Stimulated activated CD4-positive, alpha-beta T cell treated with anti-CD3 and anti-CD28 coated beads, TNF-alpha, amount 100 ng/mL, for 48 hours (primary cell): ENCODE data around the gene THNSL1.

ENCODE experiments used
- DNase-seq, 3 donors: peaks; one replicate each; pipeline ENCODE4 v3.0.0-alpha.2; 2020; ENCODE audit warnings: low read depth in 3 of 3

Gene THNSL1

GRCh38 chr10:25057886-25058285 lies 41.5 kb downstream of the THNSL1 start:
- DNase-seq: no peak

- no peak for DNase-seq
Measured at GRCh38 chr10:25059990-25060389, 43.6 kb downstream of the THNSL1 start.

- no peak for DNase-seq
Measured at GRCh38 chr10:25061125-25061524, 44.7 kb downstream of the THNSL1 start.

- no peak for DNase-seq
Measured at GRCh38 chr10:25061711-25062449, 45.5 kb downstream of the THNSL1 start.

- DNase-seq: no peak
Measured at GRCh38 chr10:25063157-25063556, 46.7 kb downstream of the THNSL1 start.

GRCh38 chr10:25063644-25064043 lies 47.2 kb downstream of the THNSL1 start:
- DNase-seq: no peak

GRCh38 chr10:25064401-25064800 lies 48.0 kb downstream of the THNSL1 start:
- no peak for DNase-seq

- no peak for DNase-seq
Measured at GRCh38 chr10:25065761-25066476, 49.5 kb downstream of the THNSL1 start.

- no peak for DNase-seq
Measured at GRCh38 chr10:25068152-25069058, 52.0 kb downstream of the THNSL1 start.

GRCh38 chr10:25071227-25071626 lies 54.8 kb downstream of the THNSL1 start:
- no peak for DNase-seq

- no peak for DNase-seq
Measured at GRCh38 chr10:25072786-25073185, 56.4 kb downstream of the THNSL1 start.

GRCh38 chr10:25075825-25076224 lies 59.4 kb downstream of the THNSL1 start:
- no peak for DNase-seq
